Fibroblast of pulmonary artery (primary cell): Measurements from ENCODE around the gene ERRFI1.
A peak's percentile ranks its signal among the peaks of the same experiment; 100 is the strongest.

Experiments
- DNase-seq: peaks from one replicate; pipeline ENCODE4 v3.0.0-alpha.2; 2010; ENCODE audit warnings: low read depth
- H3K4me3 ChIP-seq: replicated peaks from 2 replicates; pipeline ENCODE4 v1.5.1; 2011; ENCODE audit warnings: low read depth, mild to moderate bottlenecking, control low read depth, low read length, moderate library complexity
- CTCF ChIP-seq: IDR thresholded peaks from 2 replicates; pipeline ENCODE4 v1.5.1; 2011; ENCODE audit warnings: mild to moderate bottlenecking, control low read depth, low read length, inconsistent platforms; ENCODE audit errors: missing control alignments

The ERRFI1 gene

GRCh38 chr1:7962014-7962335 lies 64.1 kb downstream of the ERRFI1 start:
- no peak for DNase-seq
- peak overlapping the region; percentile 96 for H3K4me3 ChIP-seq
- no peak for TF ChIP-seq CTCF
